ENCODE measurements around the gene TSPAN18.

TSPAN18 gene

GRCh38 chr11:44837661-44838060 is 110.9 kb downstream of the TSPAN18 start:
- H3K36me3 Mint-ChIP-seq (ENCODE audit: low read depth): no peaks in the 10 kb centered on the region
- no peak overlapping the region for H3K4me3 Mint-ChIP-seq
- no peaks in the 10 kb centered on the region for H3K9me3 Mint-ChIP-seq
- H3K27ac Mint-ChIP-seq: no peak overlapping the region
- H3K4me1 Mint-ChIP-seq (ENCODE audit: low read depth): no peaks in the 10 kb centered on the region
- no peak for DNase-seq (ENCODE audit: low spot score)
- H3K27me3 Mint-ChIP-seq (ENCODE audit: low read depth): peaks cover 28% of the 10 kb centered on the region

GRCh38 chr11:44839458-44840084 is 112.8 kb downstream of the TSPAN18 start:
- no peaks in the 10 kb centered on the region for H3K36me3 Mint-ChIP-seq (ENCODE audit: low read depth)
- H3K9me3 Mint-ChIP-seq: peaks cover 8% of the 10 kb centered on the region
- H3K4me1 Mint-ChIP-seq (ENCODE audit: low read depth): no peaks in the 10 kb centered on the region

GRCh38 chr11:44840085-44840478 is 113.3 kb downstream of the TSPAN18 start:
- Mint-ChIP-seq H3K9me3 (peaks cover 8% of the 10 kb centered on the region), H3K27ac (no peak overlapping the region), H3K4me3 (no peak overlapping the region), H3K4me1 (ENCODE audit: low read depth) (no peaks in the 10 kb centered on the region), H3K27me3 (ENCODE audit: low read depth) (peaks cover 24% of the 10 kb centered on the region), H3K36me3 (ENCODE audit: low read depth) (no peaks in the 10 kb centered on the region)
- no peak for DNase-seq (ENCODE audit: low spot score)

More at GRCh38 chr11:44839458-44840084, 112.8 kb downstream of the TSPAN18 start:
- H3K27ac Mint-ChIP-seq: no peak overlapping the region
- H3K4me3 Mint-ChIP-seq: no peak overlapping the region
- H3K27me3 Mint-ChIP-seq (ENCODE audit: low read depth): peaks cover 25% of the 10 kb centered on the region
- DNase-seq (ENCODE audit: low spot score): no peak

GRCh38 chr11:44840521-44841251 is 113.9 kb downstream of the TSPAN18 start:
- Mint-ChIP-seq H3K27me3 (ENCODE audit: low read depth) (peaks cover 23% of the 10 kb centered on the region), H3K36me3 (ENCODE audit: low read depth) (no peaks in the 10 kb centered on the region), H3K27ac (no peak overlapping the region), H3K9me3 (peaks cover 8% of the 10 kb centered on the region), H3K4me3 (no peak overlapping the region), H3K4me1 (ENCODE audit: low read depth) (no peaks in the 10 kb centered on the region)
- DNase-seq (ENCODE audit: low spot score): no peak

- no peaks in the 10 kb centered on the region for H3K36me3 Mint-ChIP-seq (ENCODE audit: low read depth)
- no peak overlapping the region for H3K27ac Mint-ChIP-seq
- peaks cover 8% of the 10 kb centered on the region for H3K9me3 Mint-ChIP-seq
- peaks cover 10% of the 10 kb centered on the region for H3K27me3 Mint-ChIP-seq (ENCODE audit: low read depth)
- DNase-seq (ENCODE audit: low spot score): no peak
- H3K4me1 Mint-ChIP-seq (ENCODE audit: low read depth): no peaks in the 10 kb centered on the region
- no peak overlapping the region for H3K4me3 Mint-ChIP-seq
Measured at GRCh38 chr11:44842220-44842619, 115.5 kb downstream of the TSPAN18 start.

- Mint-ChIP-seq H3K4me3 (no peak overlapping the region), H3K9me3 (peaks cover 11% of the 10 kb centered on the region), H3K36me3 (ENCODE audit: low read depth) (no peaks in the 10 kb centered on the region), H3K4me1 (ENCODE audit: low read depth) (no peaks in the 10 kb centered on the region), H3K27me3 (ENCODE audit: low read depth) (peaks cover 9% of the 10 kb centered on the region), H3K27ac (no peak overlapping the region)
- no peak for DNase-seq (ENCODE audit: low spot score)
Measured at GRCh38 chr11:44846852-44847251, 120.1 kb downstream of the TSPAN18 start.

- Mint-ChIP-seq H3K27me3 (ENCODE audit: low read depth) (peaks cover 8% of the 10 kb centered on the region), H3K4me3 (no peak overlapping the region), H3K36me3 (ENCODE audit: low read depth) (no peaks in the 10 kb centered on the region), H3K9me3 (peaks cover 11% of the 10 kb centered on the region), H3K4me1 (ENCODE audit: low read depth) (no peaks in the 10 kb centered on the region), H3K27ac (no peak overlapping the region)
- no peak for DNase-seq (ENCODE audit: low spot score)
Measured at GRCh38 chr11:44847316-44847715, 120.6 kb downstream of the TSPAN18 start.

- DNase-seq (ENCODE audit: low spot score): no peak
- no peak overlapping the region for H3K27ac Mint-ChIP-seq
- H3K4me1 Mint-ChIP-seq (ENCODE audit: low read depth): no peaks in the 10 kb centered on the region
- H3K36me3 Mint-ChIP-seq (ENCODE audit: low read depth): no peaks in the 10 kb centered on the region
- peaks cover 9% of the 10 kb centered on the region for H3K27me3 Mint-ChIP-seq (ENCODE audit: low read depth)
- H3K9me3 Mint-ChIP-seq: peaks cover 7% of the 10 kb centered on the region
- H3K4me3 Mint-ChIP-seq: no peak overlapping the region
Measured at GRCh38 chr11:44848203-44848962, 121.6 kb downstream of the TSPAN18 start.

GRCh38 chr11:44848963-44849350 is 122.2 kb downstream of the TSPAN18 start:
- peaks cover 9% of the 10 kb centered on the region for H3K27me3 Mint-ChIP-seq (ENCODE audit: low read depth)
- no peak overlapping the region for H3K4me3 Mint-ChIP-seq
- DNase-seq (ENCODE audit: low spot score): no peak
- peaks cover 7% of the 10 kb centered on the region for H3K9me3 Mint-ChIP-seq
- no peaks in the 10 kb centered on the region for H3K4me1 Mint-ChIP-seq (ENCODE audit: low read depth)
- no peaks in the 10 kb centered on the region for H3K36me3 Mint-ChIP-seq (ENCODE audit: low read depth)
- H3K27ac Mint-ChIP-seq: no peak overlapping the region

GRCh38 chr11:44849424-44849823 is 122.7 kb downstream of the TSPAN18 start:
- H3K4me3 Mint-ChIP-seq: no peak overlapping the region
- no peak for DNase-seq (ENCODE audit: low spot score)
- H3K27ac Mint-ChIP-seq: no peak overlapping the region
- peaks cover 9% of the 10 kb centered on the region for H3K27me3 Mint-ChIP-seq (ENCODE audit: low read depth)
- no peaks in the 10 kb centered on the region for H3K36me3 Mint-ChIP-seq (ENCODE audit: low read depth)
- H3K9me3 Mint-ChIP-seq: peaks cover 4% of the 10 kb centered on the region
- no peaks in the 10 kb centered on the region for H3K4me1 Mint-ChIP-seq (ENCODE audit: low read depth)

- Mint-ChIP-seq H3K4me1 (ENCODE audit: low read depth) (no peaks in the 10 kb centered on the region), H3K9me3 (peaks cover 3% of the 10 kb centered on the region), H3K27ac (no peak overlapping the region), H3K36me3 (ENCODE audit: low read depth) (no peaks in the 10 kb centered on the region), H3K4me3 (no peak overlapping the region), H3K27me3 (ENCODE audit: low read depth) (peaks cover 7% of the 10 kb centered on the region)
- no peak for DNase-seq (ENCODE audit: low spot score)
Measured at GRCh38 chr11:44849922-44850321, 123.2 kb downstream of the TSPAN18 start.

GRCh38 chr11:44851496-44851895 is 124.7 kb downstream of the TSPAN18 start:
- Mint-ChIP-seq H3K27ac (no peak overlapping the region), H3K27me3 (ENCODE audit: low read depth) (peaks cover 15% of the 10 kb centered on the region), H3K4me1 (ENCODE audit: low read depth) (no peaks in the 10 kb centered on the region), H3K36me3 (ENCODE audit: low read depth) (no peaks in the 10 kb centered on the region), H3K9me3 (peaks cover 3% of the 10 kb centered on the region), H3K4me3 (no peak overlapping the region)
- no peak for DNase-seq (ENCODE audit: low spot score)

GRCh38 chr11:44852159-44852747 is 125.5 kb downstream of the TSPAN18 start:
- DNase-seq (ENCODE audit: low spot score): no peak
- Mint-ChIP-seq H3K9me3 (peaks cover 3% of the 10 kb centered on the region), H3K27me3 (ENCODE audit: low read depth) (peaks cover 21% of the 10 kb centered on the region), H3K36me3 (ENCODE audit: low read depth) (no peaks in the 10 kb centered on the region), H3K27ac (no peak overlapping the region), H3K4me1 (ENCODE audit: low read depth) (no peaks in the 10 kb centered on the region), H3K4me3 (no peak overlapping the region)

- H3K9me3 Mint-ChIP-seq: no peaks in the 10 kb centered on the region
- peaks cover 25% of the 10 kb centered on the region for H3K27me3 Mint-ChIP-seq (ENCODE audit: low read depth)
- H3K4me1 Mint-ChIP-seq (ENCODE audit: low read depth): no peaks in the 10 kb centered on the region
- DNase-seq (ENCODE audit: low spot score): no peak
- no peak overlapping the region for H3K4me3 Mint-ChIP-seq
- H3K36me3 Mint-ChIP-seq (ENCODE audit: low read depth): no peaks in the 10 kb centered on the region
- no peak overlapping the region for H3K27ac Mint-ChIP-seq
Measured at GRCh38 chr11:44852952-44853351, 126.2 kb downstream of the TSPAN18 start.

Measured in T-helper 2 cell treated with Interferon-gamma antibody and Interleukin-4, amounts not matched to agents 5 μg/mL and 100 μg/mL, for 36 hours (primary cell).